BJ (cell line): ENCODE measurements around the gene DLGAP1. TPM values are rescaled to one million over a fixed set of nuclear protein-coding genes. Genes with fewer than 3 reads are reported as not detected.

ENCODE experiments used
- CTCF ChIA-PET: fragments of 350-600 bp; formaldehyde crosslinking; extraction: SDS; loops from one replicate; lab custom pipeline; 2021; ENCODE audit warnings: antibody characterized with exemption, inconsistent platforms; lab: Yijun Ruan, JAX
- POLR2A ChIA-PET: fragments of 300-600 bp; sonication (Branson Sonifier 250); formaldehyde crosslinking; extraction: SDS; loops from one replicate; lab custom pipeline; 2021; ENCODE audit warnings: antibody characterized with exemption; lab: Charles Lee
- DNase-seq: peaks from one replicate; pipeline ENCODE4 v3.0.0-alpha.2; 2011; ENCODE audit warnings: low read depth
- H3K27me3 ChIP-seq: 2 replicates; pipeline ENCODE4 v1.6.0; 2011; ENCODE audit warnings: low read length; ENCODE audit not compliant: control insufficient read depth, insufficient read depth
- H3K36me3 ChIP-seq: 2 replicates; pipeline ENCODE4 v1.5.1; 2011; ENCODE audit warnings: low read length; ENCODE audit not compliant: control insufficient read depth, insufficient read depth
- H3K4me3 ChIP-seq: 2 replicates; pipeline ENCODE4 v1.5.1; 2011; ENCODE audit warnings: low read depth, mild to moderate bottlenecking, control low read depth, low read length
- CTCF ChIP-seq: IDR thresholded peaks from 2 replicates; pipeline ENCODE4 v1.5.1; 2011; ENCODE audit warnings: low read depth, mild to moderate bottlenecking, control low read depth, inconsistent platforms, low read length, moderate library complexity; ENCODE audit not compliant: insufficient read depth
- polyA plus RNA-seq: library from polyadenylated mRNA; depleted of rRNA; stranded (reverse); fragments of >200 nt; gene quantifications from 2 replicates; pipeline ENCODE4 v1.2.3, GENCODE V29; 2011

Gene DLGAP1
- polyA plus RNA-seq, 1 experiment = 0.02 TPM

- no peak overlapping the region for H3K4me3 ChIP-seq
- POLR2A ChIA-PET = no interaction called here
- no peak for DNase-seq
- no peaks in the 10 kb centered on the region for H3K36me3 ChIP-seq
- no peak for TF ChIP-seq CTCF
- no peaks in the 10 kb centered on the region for H3K27me3 ChIP-seq
- CTCF ChIA-PET = no interaction called here
Measured at GRCh38 chr18:4134700-4135099, 320.4 kb downstream of the DLGAP1 start.

- H3K4me3 ChIP-seq = no peak overlapping the region
- H3K36me3 ChIP-seq = no peaks in the 10 kb centered on the region
- no peaks in the 10 kb centered on the region for H3K27me3 ChIP-seq
- ChIA-PET POLR2A (no interaction called here), CTCF (no interaction called here)
- DNase-seq = no peak
- no peak for TF ChIP-seq CTCF
Measured at GRCh38 chr18:4130734-4131719, 324.1 kb downstream of the DLGAP1 start.

- H3K27me3 ChIP-seq = no peaks in the 10 kb centered on the region
- ChIA-PET CTCF (no interaction called here), POLR2A (no interaction called here)
- DNase-seq = no peak
- no peaks in the 10 kb centered on the region for H3K36me3 ChIP-seq
- TF ChIP-seq CTCF = no peak
- H3K4me3 ChIP-seq = no peak overlapping the region
Measured at GRCh38 chr18:4126939-4127338, 328.2 kb downstream of the DLGAP1 start.

GRCh38 chr18:4125627-4126230 lies 329.4 kb downstream of the DLGAP1 start:
- TF ChIP-seq CTCF = no peak
- no peaks in the 10 kb centered on the region for H3K27me3 ChIP-seq
- POLR2A ChIA-PET = no interaction called here
- CTCF ChIA-PET = no interaction called here
- no peak overlapping the region for H3K4me3 ChIP-seq
- no peaks in the 10 kb centered on the region for H3K36me3 ChIP-seq
- DNase-seq = no peak

GRCh38 chr18:4125224-4125623 lies 329.9 kb downstream of the DLGAP1 start:
- TF ChIP-seq CTCF = no peak
- H3K27me3 ChIP-seq = no peaks in the 10 kb centered on the region
- ChIA-PET CTCF (no interaction called here), POLR2A (no interaction called here)
- DNase-seq = no peak
- no peak overlapping the region for H3K4me3 ChIP-seq
- H3K36me3 ChIP-seq = no peaks in the 10 kb centered on the region
